Type B pancreatic cell (in vitro differentiated cells): ENCODE measurements around the gene LMNTD2. TPM values are rescaled to one million over a fixed set of nuclear protein-coding genes. Genes with fewer than 3 reads are reported as not detected.

ENCODE experiments used
- DNase-seq: peaks from one replicate; pipeline ENCODE4 v3.0.0; 2021; ENCODE audit warnings: mixed read lengths; ENCODE audit not compliant: unreplicated experiment; ENCODE audit errors: extremely low spot score
- H3K27ac Mint-ChIP-seq: 2 replicates; pipeline ENCODE4 v1.8.0; 2021; ENCODE audit warnings: mild to moderate bottlenecking, mixed read lengths
- H3K27me3 Mint-ChIP-seq: 2 replicates; pipeline ENCODE4 v1.8.0; 2021; ENCODE audit warnings: mixed read lengths
- H3K36me3 Mint-ChIP-seq: 2 replicates; pipeline ENCODE4 v1.8.0; 2021; ENCODE audit warnings: mixed read lengths
- H3K4me1 Mint-ChIP-seq: one replicate; pipeline ENCODE4 v1.8.0; 2021; ENCODE audit warnings: mixed read lengths; ENCODE audit not compliant: unreplicated experiment
- H3K4me3 Mint-ChIP-seq: 2 replicates; pipeline ENCODE4 v1.8.0; 2021; ENCODE audit warnings: mild to moderate bottlenecking, mixed read lengths
- H3K9me3 Mint-ChIP-seq: 2 replicates; pipeline ENCODE4 v1.8.0; 2021; ENCODE audit warnings: mixed read lengths
- total RNA-seq: library from RNA; stranded (reverse); gene quantifications from 2 replicates; pipeline ENCODE4 v1.2.1, GENCODE V29; 2021; ENCODE audit warnings: low replicate concordance
- TF ChIP-seq, protein P1 (sequence below): fragments of 200-600 bp; sonication (generic); conservative IDR thresholded peaks from 2 replicates; pipeline ENCODE4 v1.5.0; 2021; ENCODE audit warnings: antibody characterized with exemption, mild to moderate bottlenecking

Gene LMNTD2
- total RNA-seq, 1 donor from 2014 or later = 6.7 TPM

- TF ChIP-seq, protein P1, sequence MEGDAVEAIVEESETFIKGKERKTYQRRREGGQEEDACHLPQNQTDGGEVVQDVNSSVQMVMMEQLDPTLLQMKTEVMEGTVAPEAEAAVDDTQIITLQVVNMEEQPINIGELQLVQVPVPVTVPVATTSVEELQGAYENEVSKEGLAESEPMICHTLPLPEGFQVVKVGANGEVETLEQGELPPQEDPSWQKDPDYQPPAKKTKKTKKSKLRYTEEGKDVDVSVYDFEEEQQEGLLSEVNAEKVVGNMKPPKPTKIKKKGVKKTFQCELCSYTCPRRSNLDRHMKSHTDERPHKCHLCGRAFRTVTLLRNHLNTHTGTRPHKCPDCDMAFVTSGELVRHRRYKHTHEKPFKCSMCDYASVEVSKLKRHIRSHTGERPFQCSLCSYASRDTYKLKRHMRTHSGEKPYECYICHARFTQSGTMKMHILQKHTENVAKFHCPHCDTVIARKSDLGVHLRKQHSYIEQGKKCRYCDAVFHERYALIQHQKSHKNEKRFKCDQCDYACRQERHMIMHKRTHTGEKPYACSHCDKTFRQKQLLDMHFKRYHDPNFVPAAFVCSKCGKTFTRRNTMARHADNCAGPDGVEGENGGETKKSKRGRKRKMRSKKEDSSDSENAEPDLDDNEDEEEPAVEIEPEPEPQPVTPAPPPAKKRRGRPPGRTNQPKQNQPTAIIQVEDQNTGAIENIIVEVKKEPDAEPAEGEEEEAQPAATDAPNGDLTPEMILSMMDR = no peak
- Mint-ChIP-seq H3K4me3 (peak overlapping the region; percentile 89), H3K9me3 (no peaks in the 10 kb centered on the region), H3K36me3 (no peaks in the 10 kb centered on the region), H3K4me1 (no peaks in the 10 kb centered on the region), H3K27ac (peak overlapping the region; percentile 93), H3K27me3 (no peaks in the 10 kb centered on the region)
- DNase-seq = no peak
Measured at GRCh38 chr11:567011-567628, 6.6 kb upstream of the LMNTD2 start.

GRCh38 chr11:565921-566509 lies 5.5 kb upstream of the LMNTD2 start:
- DNase-seq = no peak
- Mint-ChIP-seq H3K4me3 (peak overlapping the region; percentile 41), H3K36me3 (no peaks in the 10 kb centered on the region), H3K27me3 (no peaks in the 10 kb centered on the region), H3K4me1 (no peaks in the 10 kb centered on the region), H3K9me3 (no peaks in the 10 kb centered on the region), H3K27ac (peak overlapping the region; percentile 78)
- TF ChIP-seq, protein P1 = no peak

DNA sequence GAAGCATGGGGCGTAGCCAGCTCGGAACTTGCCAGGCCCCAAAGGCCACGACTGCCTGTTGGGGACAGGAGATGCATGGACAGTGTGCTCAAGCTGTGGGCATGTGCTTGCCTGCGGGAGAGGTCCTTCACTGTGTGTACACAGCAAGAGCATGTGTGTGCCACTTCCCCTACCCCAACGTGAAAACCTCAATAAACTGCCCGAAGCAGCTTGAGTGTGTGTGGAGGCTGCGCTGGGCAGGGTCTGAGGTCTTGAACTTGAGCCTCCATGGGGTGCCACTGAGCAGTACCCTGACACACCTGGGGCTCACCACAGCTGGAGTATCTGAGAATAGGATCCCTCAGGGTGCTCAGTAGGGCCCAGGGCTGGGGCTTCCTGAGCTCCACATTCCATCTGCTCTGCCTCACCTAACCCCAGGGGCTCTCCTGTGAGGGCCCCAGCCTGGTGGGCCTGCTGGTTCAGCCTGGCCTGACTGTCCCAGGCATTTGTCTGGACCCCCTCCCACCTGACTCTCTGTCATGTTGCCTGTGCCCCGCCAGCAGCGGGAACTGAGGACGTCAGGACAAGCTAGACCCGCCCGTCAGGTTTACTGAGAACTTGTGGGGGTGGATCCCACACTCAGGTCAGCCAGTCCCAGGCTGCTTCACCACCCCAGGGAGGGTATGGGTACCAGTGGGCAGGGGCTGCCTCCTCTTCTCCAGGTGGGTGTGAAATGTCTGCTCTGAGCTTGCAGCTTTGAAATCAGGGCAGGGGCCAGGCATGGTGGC lies 3.5 kb upstream of the LMNTD2 start:
- H3K36me3 Mint-ChIP-seq = no peaks in the 10 kb centered on the region
- H3K4me1 Mint-ChIP-seq = peaks cover 5% of the 10 kb centered on the region
- H3K27ac Mint-ChIP-seq = peak overlapping the region; percentile 90
- TF ChIP-seq, protein P1 = no peak
- peak; percentile 72 for DNase-seq
- no peaks in the 10 kb centered on the region for H3K9me3 Mint-ChIP-seq
- H3K4me3 Mint-ChIP-seq = peak overlapping the region; percentile 77
- H3K27me3 Mint-ChIP-seq = peaks cover 4% of the 10 kb centered on the region

DNA sequence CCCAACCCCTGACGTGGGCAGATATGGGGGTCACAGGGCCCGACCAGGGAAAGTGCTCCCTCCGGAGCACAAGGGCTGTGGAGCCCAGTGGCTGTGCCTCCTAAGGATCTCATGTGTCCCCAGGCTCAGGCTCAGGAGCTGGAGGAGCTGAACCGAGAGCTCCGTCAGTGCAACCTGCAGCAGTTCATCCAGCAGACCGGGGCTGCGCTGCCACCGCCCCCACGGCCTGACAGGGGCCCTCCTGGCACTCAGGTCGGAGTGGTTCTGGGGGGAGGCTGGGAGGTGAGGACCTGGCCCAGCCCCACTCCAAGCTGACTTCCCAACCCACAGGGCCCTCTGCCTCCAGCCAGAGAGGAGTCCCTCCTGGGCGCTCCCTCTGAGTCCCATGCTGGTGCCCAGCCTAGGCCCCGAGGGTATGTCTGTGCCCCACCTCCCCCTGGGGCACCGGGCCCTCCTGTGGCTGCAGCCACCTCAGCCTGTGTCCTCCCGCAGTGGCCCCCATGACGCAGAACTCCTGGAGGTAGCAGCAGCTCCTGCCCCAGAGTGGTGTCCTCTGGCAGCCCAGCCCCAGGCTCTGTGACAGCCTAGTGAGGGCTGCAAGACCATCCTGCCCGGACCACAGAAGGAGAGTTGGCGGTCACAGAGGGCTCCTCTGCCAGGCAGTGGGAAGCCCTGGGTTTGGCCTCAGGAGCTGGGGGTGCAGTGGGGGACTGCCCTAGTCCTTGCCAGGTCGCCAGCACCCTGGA lies 2.7 kb upstream of the LMNTD2 start:
- Mint-ChIP-seq H3K9me3 (no peaks in the 10 kb centered on the region), H3K27ac (peak overlapping the region; percentile 90), H3K27me3 (peaks cover 4% of the 10 kb centered on the region), H3K4me1 (peaks cover 5% of the 10 kb centered on the region), H3K4me3 (peak overlapping the region; percentile 65), H3K36me3 (no peaks in the 10 kb centered on the region)
- TF ChIP-seq, protein P1 = no peak
- DNase-seq = peak; percentile 65

DNA sequence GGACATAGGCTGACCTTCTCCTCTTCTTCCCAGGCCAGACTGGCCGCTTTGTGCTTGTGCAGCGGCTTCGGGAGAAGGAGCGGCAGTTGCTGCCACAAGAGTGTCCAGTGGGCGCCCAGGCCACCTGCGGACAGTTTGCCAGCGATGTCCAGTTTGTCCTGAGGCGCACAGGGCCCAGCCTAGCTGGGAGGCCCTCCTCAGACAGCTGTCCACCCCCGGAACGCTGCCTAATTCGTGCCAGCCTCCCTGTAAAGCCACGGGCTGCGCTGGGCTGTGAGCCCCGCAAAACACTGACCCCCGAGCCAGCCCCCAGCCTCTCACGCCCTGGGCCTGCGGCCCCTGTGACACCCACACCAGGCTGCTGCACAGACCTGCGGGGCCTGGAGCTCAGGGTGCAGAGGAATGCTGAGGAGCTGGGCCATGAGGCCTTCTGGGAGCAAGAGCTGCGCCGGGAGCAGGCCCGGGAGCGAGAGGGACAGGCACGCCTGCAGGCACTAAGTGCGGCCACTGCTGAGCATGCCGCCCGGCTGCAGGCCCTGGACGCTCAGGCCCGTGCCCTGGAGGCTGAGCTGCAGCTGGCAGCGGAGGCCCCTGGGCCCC lies 1.6 kb upstream of the LMNTD2 start:
- H3K27ac Mint-ChIP-seq = no peak overlapping the region
- H3K4me3 Mint-ChIP-seq = peak overlapping the region; percentile 93
- H3K36me3 Mint-ChIP-seq = no peaks in the 10 kb centered on the region
- no peaks in the 10 kb centered on the region for H3K9me3 Mint-ChIP-seq
- no peak for DNase-seq
- TF ChIP-seq, protein P1 = no peak
- H3K4me1 Mint-ChIP-seq = peaks cover 5% of the 10 kb centered on the region
- H3K27me3 Mint-ChIP-seq = peaks cover 8% of the 10 kb centered on the region
